MV-4-11 (cell line): ENCODE data around the gene CPLANE1.
"Not testable (repeated sequence)": the region's sequence is repeated elsewhere in the genome, so short reads cannot be mapped to it uniquely, and the experiment has no call there.

ENCODE experiments used
- DNase-seq: peaks from one replicate; lab custom pipeline; 2025; lab: John Stamatoyannopoulos, UW

CPLANE1 gene

GRCh38 chr5:37208883-37209797 is 40.0 kb downstream of the CPLANE1 start:
- no peak for DNase-seq

DNA sequence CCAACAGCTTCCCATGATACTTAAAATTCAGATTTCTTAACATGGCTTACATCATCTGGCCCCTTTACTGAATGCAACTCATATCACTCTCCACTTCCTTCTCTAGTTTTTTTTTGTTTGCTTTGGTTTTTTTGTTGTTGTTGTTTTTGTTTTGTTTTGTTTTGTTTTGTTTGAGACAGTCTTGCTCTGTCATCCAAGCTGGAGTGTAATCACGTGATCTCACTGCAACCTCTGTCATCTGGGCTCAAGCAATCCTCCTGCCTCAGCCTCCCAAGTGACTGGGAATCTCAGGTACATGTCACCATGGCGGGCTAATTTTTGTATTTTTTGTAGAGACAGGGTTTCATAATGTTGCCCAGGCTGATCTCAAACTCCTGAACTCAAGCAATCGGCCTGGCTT is 41.4 kb downstream of the CPLANE1 start:
- DNase-seq, result no peak

DNA sequence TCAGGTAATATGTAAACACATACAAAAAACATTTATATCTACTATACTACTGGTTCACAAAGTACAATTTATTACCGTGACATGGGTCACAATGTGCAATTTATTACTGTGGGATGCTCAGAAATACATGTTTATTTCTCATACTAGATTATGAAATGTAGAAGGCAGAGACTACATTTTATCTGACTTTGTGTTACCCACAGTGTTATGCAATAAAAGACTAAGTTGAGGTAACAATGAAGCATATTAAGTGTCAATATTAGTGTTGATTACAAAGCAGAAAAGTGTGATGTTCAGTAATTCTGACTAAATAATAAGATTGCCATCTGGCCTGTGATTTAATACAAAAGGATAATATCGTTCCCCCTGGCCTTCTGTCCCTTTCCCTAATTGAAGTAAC is 42.4 kb downstream of the CPLANE1 start:
- DNase-seq, result no peak

DNA sequence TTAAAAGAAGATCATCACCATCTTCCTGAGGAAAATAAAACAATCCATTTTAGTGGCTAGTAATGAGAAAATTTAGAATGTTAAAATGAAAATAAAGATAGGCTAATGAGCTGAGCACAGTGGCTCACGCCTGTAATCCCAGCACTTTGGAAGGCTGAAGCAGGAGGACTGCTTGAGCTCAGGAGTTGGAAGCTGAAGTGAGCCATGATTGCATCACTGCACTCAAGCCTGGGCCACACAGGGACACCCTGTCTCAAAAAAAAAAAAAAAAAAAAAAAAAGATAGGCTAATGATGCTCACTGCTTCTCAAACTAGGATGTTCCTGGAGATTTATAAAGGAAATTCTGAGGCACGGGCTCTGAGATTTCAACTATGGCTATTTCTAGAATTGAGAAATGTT is 50.3 kb downstream of the CPLANE1 start:
- peak; percentile 48 for DNase-seq

DNA sequence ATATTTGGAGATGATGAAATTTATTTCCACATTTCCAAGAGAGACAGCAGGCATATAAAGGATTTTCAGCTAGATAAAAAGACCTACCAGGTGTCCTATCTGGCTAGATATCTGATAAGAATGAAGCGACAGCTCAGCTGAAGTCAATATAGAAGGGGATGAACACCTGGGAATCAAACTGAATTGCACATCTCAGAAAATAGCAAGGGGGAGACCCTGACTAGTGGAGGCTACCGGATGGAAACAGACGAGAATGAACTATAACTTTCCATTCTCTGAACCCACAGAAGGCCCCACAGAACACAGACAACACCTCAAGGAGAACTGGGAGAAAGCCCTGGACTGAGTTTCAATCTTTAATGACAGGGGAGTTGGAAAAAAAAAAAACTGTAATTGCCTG is 51.1 kb downstream of the CPLANE1 start:
- no peak for DNase-seq

DNA sequence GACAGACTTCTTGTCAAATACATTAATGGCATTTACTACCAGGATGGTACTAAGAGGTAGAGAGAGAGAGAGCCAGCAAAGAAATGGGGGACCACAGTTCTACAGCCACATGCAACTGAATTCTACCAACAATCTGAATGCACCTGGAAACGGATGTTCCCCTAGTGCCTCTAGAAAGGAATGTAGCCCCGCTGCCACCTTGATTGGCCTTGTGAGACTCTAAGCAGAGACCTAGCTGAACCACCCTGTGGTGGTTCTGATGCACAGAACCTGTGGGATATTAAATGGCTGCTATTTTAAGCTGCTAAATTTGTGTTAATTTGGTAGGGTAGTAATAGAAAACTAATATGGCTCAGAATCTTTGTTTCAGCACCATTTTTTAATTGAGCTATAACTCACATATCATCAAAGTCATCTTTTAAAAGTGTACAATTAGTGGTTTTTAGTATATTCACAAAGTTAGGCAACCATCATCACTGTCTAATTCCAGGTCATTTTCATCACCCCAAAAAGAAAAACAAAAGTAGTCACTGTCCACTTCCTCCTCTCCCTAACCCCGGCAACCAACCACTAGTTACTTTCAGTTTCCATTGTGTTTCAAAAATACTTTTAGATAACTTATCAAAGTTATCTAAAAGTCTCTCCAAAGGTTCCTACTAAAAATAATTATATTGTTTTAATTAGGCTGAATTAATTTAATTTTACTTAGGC is 51.7 kb downstream of the CPLANE1 start:
- peak; percentile 78 for DNase-seq

- DNase-seq, result no peak
Measured at GRCh38 chr5:37190592-37190991, 58.6 kb downstream of the CPLANE1 start.

- no peak for DNase-seq
Measured at GRCh38 chr5:37189355-37189754, 59.8 kb downstream of the CPLANE1 start.

DNA sequence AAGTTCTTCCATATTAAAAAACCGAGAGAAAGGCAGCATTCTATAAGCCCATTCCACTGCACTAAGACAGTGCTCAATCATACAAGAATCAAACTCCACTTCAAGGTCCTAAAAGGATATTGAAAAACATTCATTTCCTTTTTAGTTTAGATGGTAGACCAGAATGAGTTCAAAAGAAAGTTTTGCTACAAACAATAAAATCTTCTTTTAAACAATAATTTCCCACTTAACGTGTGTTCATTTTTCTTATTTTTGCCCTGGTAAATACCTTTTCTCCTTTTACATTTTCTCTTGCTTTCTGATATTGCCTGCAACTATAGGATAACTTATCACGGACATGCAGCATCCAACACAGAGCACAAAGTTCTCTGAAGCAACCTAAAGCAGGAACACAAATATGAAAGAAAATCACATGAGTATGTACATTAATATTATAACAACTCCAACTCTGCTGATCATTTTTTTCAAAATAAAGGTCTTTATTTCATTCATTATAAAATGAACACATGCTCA is 61.7 kb downstream of the CPLANE1 start:
- no peak for DNase-seq

DNA sequence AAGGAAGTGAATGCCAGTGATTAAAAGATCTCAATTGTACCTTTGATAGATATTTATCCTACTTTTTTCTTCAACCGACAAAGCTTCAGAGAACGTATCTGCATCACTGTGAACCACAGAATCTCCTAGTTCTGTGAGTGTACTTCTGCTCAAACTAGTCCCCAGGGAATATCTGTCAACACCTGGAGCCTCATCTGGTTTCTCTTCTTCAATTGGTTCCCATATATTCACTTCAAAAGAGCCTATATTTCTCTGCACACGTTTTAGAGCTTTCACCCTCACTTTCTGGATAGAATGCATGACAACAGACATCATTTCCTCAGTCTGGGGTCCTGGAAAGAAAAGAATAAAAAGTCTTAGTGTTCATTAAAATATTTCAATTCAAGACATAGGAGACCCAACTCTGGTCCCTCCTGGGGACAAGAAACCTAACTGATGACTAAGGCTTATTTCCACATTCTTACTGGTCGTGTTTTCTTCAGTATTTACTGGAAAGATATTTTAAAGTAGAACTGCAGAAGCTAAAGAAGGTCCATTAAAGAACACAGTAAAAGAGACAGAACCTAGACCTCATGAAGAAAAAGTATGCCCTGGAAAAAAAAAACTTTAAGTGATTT is 64.3 kb downstream of the CPLANE1 start:
- no peak for DNase-seq

DNA sequence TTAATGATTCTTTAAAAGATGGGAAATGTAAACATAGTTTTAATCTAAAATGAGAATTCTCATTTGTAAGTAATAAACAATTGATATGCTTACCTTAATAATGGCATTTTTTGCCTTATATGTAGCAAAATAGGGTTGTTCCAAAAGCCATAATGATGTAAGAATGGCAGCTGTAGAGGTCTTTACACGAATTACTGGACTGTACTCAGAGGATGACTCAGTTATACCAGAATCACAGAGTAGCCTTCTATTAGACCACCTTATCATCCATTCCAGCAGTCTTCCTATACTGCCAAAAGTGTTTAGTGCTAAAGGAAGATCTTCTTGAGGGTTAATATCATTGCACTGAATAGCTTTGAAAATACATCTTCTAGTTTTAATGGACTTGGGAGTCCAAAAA is 66.5 kb downstream of the CPLANE1 start:
- DNase-seq, result no peak

DNA sequence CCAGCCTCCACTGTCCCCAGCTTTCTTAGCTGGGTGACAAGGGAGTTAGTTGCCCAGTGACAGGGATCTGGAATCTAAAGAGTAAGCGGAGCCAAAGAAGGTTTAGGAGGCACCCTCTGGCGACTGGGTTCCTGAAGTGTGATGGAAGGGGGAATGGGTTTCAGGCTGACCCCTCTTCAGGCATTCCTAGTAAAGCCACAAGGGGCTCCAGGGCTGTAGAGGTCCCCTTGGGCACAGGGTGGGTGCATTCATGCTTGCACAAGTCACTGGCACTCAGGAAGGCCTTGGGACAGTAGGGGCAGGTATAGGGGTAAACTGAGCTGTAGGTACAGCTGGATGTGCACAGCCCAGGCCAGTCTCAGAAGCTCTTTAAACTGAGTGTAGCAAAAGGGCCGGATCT is 74.2 kb downstream of the CPLANE1 start:
- DNase-seq, result no peak

DNA sequence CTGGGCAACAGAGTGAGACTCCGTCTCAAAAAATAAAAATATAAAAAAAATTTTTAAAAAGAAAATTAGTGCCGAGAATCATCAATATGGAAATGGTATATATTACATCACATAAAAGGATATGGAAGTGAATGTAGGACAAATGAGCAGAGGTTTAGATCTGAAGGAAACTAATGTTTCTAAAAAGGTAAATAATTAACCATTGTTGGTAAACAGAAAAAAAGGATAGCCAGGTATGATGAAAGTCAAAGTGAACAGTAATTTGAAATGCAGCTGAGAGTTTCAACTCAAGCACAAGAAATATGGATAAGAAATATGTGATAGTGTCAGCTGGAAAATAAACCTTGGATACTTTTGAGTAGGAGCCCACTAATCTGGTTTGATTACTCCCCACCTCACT is 76.2 kb downstream of the CPLANE1 start:
- no peak for DNase-seq

GRCh38 chr5:37170856-37171255 is 78.3 kb downstream of the CPLANE1 start:
- DNase-seq, result no peak

DNA sequence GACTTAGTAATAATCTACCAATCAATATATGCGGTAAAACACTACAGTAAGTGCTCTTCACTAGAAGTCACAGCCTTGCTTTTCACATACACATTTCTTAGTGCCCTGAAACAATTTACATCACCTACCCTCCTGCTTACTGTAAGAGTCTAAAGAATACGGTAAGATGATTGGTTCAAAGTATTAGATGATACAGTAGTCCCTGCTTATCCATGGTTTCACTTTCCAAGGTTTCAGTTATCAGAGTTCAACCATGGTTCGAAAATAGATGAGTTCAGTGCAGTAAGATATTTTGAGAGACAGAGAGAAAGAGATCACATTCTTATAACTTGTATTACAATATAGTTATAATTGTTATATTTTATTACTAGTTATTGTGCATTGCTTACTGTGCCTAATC is 83.0 kb downstream of the CPLANE1 start:
- no peak for DNase-seq

DNA sequence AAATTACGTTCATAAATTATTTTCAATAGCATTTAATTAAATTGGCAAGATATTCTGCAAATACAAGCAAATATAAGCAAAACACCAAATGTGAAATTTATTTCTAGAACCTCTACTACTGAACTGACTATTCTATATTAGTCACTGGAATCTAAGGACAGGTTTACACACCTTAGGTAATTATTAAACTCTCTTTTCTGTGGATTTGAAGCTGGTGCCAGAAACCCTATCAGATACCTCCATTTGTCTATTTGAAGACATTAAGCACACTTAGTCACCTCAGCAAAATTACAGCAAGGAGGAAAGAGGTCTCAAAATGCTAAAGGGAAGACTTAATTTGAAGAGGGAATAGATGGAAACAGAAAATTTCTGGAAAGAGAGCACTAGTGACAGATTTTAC is 83.4 kb downstream of the CPLANE1 start:
- DNase-seq, result no peak

GRCh38 chr5:37153661-37154060 is 95.5 kb downstream of the CPLANE1 start:
- no peak for DNase-seq

DNA sequence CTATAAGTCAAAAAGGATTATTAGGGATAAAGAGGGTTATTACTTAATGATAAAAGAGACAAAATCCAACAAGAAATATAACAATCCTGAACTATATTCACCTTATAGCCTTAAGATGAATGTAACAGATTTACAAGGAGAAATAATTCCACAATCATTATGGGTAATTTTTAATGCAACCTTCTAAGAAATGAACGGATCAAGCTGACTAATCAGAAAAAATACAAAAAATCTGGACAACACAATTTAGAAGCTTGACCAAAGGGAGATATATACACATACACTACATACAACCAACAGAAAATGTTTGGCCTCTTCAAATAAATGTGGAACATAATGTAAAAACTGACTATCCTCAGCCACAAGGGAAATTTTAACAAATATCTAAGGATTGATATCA is 102.3 kb downstream of the CPLANE1 start:
- DNase-seq, result no peak

GRCh38 chr5:37136694-37137093 is 112.5 kb downstream of the CPLANE1 start:
- no peak for DNase-seq

GRCh38 chr5:37135312-37135711 is 113.9 kb downstream of the CPLANE1 start:
- DNase-seq, result not testable (repeated sequence)

DNA sequence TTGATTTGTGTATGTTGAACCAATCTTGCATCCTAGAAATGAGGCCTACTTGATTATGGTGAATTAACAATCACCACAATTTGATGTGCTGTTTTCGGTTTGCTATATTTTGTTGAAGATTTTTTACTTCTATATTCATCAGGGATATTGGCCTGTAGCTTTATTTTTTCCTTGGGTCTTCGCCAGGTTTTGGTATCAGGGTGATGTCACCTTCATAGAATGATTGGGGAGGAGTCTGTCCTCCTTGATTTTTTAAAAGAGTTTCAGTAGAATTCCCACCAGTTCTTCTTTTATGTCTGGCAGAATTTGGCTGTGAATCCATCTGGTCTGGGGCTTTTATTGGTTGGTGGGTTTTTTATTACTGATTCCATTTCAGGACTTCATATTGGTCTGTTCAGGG is 115.2 kb downstream of the CPLANE1 start:
- DNase-seq, result no peak

GRCh38 chr5:37132646-37133045 is 116.5 kb downstream of the CPLANE1 start:
- no peak for DNase-seq

- DNase-seq, result peak; percentile 86
Measured at GRCh38 chr5:37121465-37121864, 127.7 kb downstream of the CPLANE1 start.
